Measurements from ENCODE around the gene SLC35B4. TPM values are rescaled to one million over a fixed set of nuclear protein-coding genes. Genes with fewer than 3 reads are reported as not detected.

The SLC35B4 gene
- polyA plus RNA-seq, 1 experiment: 25.1 TPM

GRCh38 chr7:134280508-134280907 lies 36.2 kb downstream of the SLC35B4 start:
- CTCF ChIA-PET: interaction anchor here (1.0 kb wide), 1 partner anchor 140 kb away, joined by 3 read pairs; no protein-coding TSS in a partner anchor

DNA sequence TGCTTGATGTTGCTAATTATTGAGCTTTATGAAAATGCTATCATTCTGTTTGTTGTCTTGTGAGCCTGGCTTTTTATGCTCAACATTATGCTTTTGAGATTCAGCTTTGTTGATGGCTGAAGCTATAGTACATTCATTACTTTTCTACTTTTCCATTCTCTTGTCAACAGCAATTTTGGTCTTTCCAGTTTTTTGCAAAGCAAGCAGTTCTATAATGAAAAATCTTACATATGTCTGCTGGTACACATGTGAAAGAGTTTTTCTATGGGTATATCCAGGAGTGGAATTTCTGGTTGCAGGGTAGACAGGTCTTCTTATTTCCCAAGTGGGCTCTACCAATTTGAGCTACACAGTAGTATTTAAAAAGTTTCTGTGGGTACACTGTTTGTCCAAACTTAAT lies 36.8 kb downstream of the SLC35B4 start:
- POLR2A ChIA-PET: no interaction called here
- Histone ChIP-seq H3K4me3 (ENCODE audit: low read depth, low read length) (no peak overlapping the region), H3K36me3 (ENCODE audit: control insufficient read depth, insufficient read depth, low read length) (no peaks in the 10 kb centered on the region), H3K27me3 (ENCODE audit: control insufficient read depth, insufficient read depth, low read length) (no peaks in the 10 kb centered on the region)
- no peak for DNase-seq (ENCODE audit: low read depth)
- TF ChIP-seq, protein P1, sequence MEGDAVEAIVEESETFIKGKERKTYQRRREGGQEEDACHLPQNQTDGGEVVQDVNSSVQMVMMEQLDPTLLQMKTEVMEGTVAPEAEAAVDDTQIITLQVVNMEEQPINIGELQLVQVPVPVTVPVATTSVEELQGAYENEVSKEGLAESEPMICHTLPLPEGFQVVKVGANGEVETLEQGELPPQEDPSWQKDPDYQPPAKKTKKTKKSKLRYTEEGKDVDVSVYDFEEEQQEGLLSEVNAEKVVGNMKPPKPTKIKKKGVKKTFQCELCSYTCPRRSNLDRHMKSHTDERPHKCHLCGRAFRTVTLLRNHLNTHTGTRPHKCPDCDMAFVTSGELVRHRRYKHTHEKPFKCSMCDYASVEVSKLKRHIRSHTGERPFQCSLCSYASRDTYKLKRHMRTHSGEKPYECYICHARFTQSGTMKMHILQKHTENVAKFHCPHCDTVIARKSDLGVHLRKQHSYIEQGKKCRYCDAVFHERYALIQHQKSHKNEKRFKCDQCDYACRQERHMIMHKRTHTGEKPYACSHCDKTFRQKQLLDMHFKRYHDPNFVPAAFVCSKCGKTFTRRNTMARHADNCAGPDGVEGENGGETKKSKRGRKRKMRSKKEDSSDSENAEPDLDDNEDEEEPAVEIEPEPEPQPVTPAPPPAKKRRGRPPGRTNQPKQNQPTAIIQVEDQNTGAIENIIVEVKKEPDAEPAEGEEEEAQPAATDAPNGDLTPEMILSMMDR (IDR thresholded peaks at IDR 0.05; ENCODE audit: insufficient read depth, low read depth, low read length): no peak
- CTCF ChIA-PET: interaction anchor here (1.0 kb wide), 1 partner anchor 140 kb away, joined by 3 read pairs; no protein-coding TSS in a partner anchor

More at GRCh38 chr7:134280508-134280907, 36.2 kb downstream of the SLC35B4 start:
- H3K36me3 ChIP-seq (ENCODE audit: control insufficient read depth, insufficient read depth, low read length): no peaks in the 10 kb centered on the region
- no peak overlapping the region for H3K4me3 ChIP-seq (ENCODE audit: low read depth, low read length)
- TF ChIP-seq, protein P1 (IDR thresholded peaks at IDR 0.05; ENCODE audit: insufficient read depth, low read depth, low read length): no peak
- no peak for DNase-seq (ENCODE audit: low read depth)
- H3K27me3 ChIP-seq (ENCODE audit: control insufficient read depth, insufficient read depth, low read length): no peaks in the 10 kb centered on the region
- POLR2A ChIA-PET: no interaction called here

- TF ChIP-seq, protein P1 (IDR thresholded peaks at IDR 0.05; ENCODE audit: insufficient read depth, low read depth, low read length): no peak
- ChIA-PET POLR2A (no interaction called here), CTCF (interaction anchor here (0.6 kb wide), 1 partner anchor 1979 kb away, joined by 3 read pairs; no protein-coding TSS in a partner anchor)
- Histone ChIP-seq H3K4me3 (ENCODE audit: low read depth, low read length) (no peak overlapping the region), H3K36me3 (ENCODE audit: control insufficient read depth, insufficient read depth, low read length) (no peaks in the 10 kb centered on the region), H3K27me3 (ENCODE audit: control insufficient read depth, insufficient read depth, low read length) (no peaks in the 10 kb centered on the region)
- no peak for DNase-seq (ENCODE audit: low read depth)
These were observed 37.4 kb downstream of the SLC35B4 start for GRCh38 chr7:134279336-134279735.

- no peak for DNase-seq (ENCODE audit: low read depth)
- Histone ChIP-seq H3K27me3 (ENCODE audit: control insufficient read depth, insufficient read depth, low read length) (no peaks in the 10 kb centered on the region), H3K4me3 (ENCODE audit: low read depth, low read length) (no peak overlapping the region), H3K36me3 (ENCODE audit: control insufficient read depth, insufficient read depth, low read length) (no peaks in the 10 kb centered on the region)
- TF ChIP-seq, protein P1 (IDR thresholded peaks at IDR 0.05; ENCODE audit: insufficient read depth, low read depth, low read length): no peak
- CTCF ChIA-PET: interaction anchor here (0.6 kb wide), 1 partner anchor 1978 kb away, joined by 3 read pairs; no protein-coding TSS in a partner anchor
- POLR2A ChIA-PET: no interaction called here
These were observed 38.1 kb downstream of the SLC35B4 start for GRCh38 chr7:134278502-134279153.

DNA sequence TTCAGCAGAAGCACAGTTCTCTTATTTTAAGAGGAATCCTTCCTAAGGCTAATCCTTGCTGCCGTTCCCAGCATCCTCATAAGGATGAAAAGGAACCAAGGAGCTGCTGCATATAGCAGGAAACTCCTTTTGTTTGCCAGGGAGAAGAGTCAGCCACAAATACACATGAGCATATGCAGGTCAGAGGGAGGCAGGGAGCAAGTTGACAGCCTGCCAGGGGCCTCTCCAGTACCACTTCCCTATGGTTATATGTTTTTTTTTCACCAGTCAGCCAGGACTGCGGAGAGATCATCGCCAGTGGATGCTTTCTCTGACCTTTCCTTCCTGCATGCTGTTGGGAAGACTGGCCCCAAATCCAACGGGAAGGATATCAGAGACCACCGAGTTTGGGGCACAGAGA lies 39.8 kb downstream of the SLC35B4 start:
- POLR2A ChIA-PET: no interaction called here
- Histone ChIP-seq H3K36me3 (ENCODE audit: control insufficient read depth, insufficient read depth, low read length) (no peaks in the 10 kb centered on the region), H3K27me3 (ENCODE audit: control insufficient read depth, insufficient read depth, low read length) (no peaks in the 10 kb centered on the region), H3K4me3 (ENCODE audit: low read depth, low read length) (no peak overlapping the region)
- DNase-seq (ENCODE audit: low read depth): no peak
- CTCF ChIA-PET: no interaction called here
- TF ChIP-seq, protein P1 (IDR thresholded peaks at IDR 0.05; ENCODE audit: insufficient read depth, low read depth, low read length): no peak
